ENCODE data around the gene POU2AF2. TPM values are rescaled to one million over a fixed set of nuclear protein-coding genes. Genes with fewer than 3 reads are reported as not detected.

POU2AF2 gene
- total and polyA plus RNA-seq, 2 donors from 2014 or later: not detected

- Histone ChIP-seq H3K36me3 (ENCODE audit: control insufficient read depth in 2 of 3, insufficient read depth in 3 of 3, low read length in 3 of 3) (no peaks in the 10 kb centered on the region), H3K9me3 (ENCODE audit: control insufficient read depth in 2 of 3, insufficient read depth in 1 of 3, low read length in 3 of 3) (no peaks in the 10 kb centered on the region), H3K4me3 (ENCODE audit: low read length in 3 of 3) (no peak overlapping the region), H3K27ac (ENCODE audit: low read depth in 2 of 2, low read length in 2 of 2) (no peak overlapping the region), H3K9ac (ENCODE audit: low read length in 3 of 3) (no peak overlapping the region), H3K4me1 (ENCODE audit: control insufficient read depth in 2 of 3, insufficient read depth in 2 of 3, low read depth in 1 of 3, low read length in 3 of 3) (no peaks in the 10 kb centered on the region), H3K27me3 (ENCODE audit: control insufficient read depth, insufficient read depth, low read length) (no peaks in the 10 kb centered on the region)
- no peak for FAIRE-seq
- no peak for TF ChIP-seq CTCF (IDR thresholded peaks at IDR 0.05; ENCODE audit: borderline replicate concordance, extremely low read depth, insufficient read depth)
- intact Hi-C loops (cut with DNase I): no loop called here
- DNase-seq: no peak
These were observed 35.8 kb upstream of the POU2AF2 start for GRCh38 chr11:111209543-111210355.

GRCh38 chr11:111213256-111213655, 32.3 kb upstream of the POU2AF2 start:
- Histone ChIP-seq H3K9me3 (ENCODE audit: control insufficient read depth in 2 of 3, insufficient read depth in 1 of 3, low read length in 3 of 3) (no peaks in the 10 kb centered on the region), H3K4me3 (ENCODE audit: low read length in 3 of 3) (no peak overlapping the region), H3K27me3 (ENCODE audit: control insufficient read depth, insufficient read depth, low read length) (no peaks in the 10 kb centered on the region), H3K36me3 (ENCODE audit: control insufficient read depth in 2 of 3, insufficient read depth in 3 of 3, low read length in 3 of 3) (no peaks in the 10 kb centered on the region), H3K4me1 (ENCODE audit: control insufficient read depth in 2 of 3, insufficient read depth in 2 of 3, low read depth in 1 of 3, low read length in 3 of 3) (no peaks in the 10 kb centered on the region), H3K27ac (ENCODE audit: low read depth in 2 of 2, low read length in 2 of 2) (no peak overlapping the region), H3K9ac (ENCODE audit: low read length in 3 of 3) (no peak overlapping the region)
- FAIRE-seq: no peak
- no peak for DNase-seq
- TF ChIP-seq CTCF (IDR thresholded peaks at IDR 0.05; ENCODE audit: borderline replicate concordance, extremely low read depth, insufficient read depth): no peak
- intact Hi-C loops (cut with DNase I): no loop called here

GRCh38 chr11:111220721-111221120, 24.8 kb upstream of the POU2AF2 start:
- H3K9ac ChIP-seq (ENCODE audit: low read length in 3 of 3): no peak overlapping the region
- intact Hi-C loops (cut with DNase I): loop anchor here (10.0 kb wide), 1 partner anchor 756 kb away; no protein-coding TSS in a partner anchor
- FAIRE-seq (no peak), DNase-seq (no peak)
- H3K27ac ChIP-seq (ENCODE audit: low read depth in 2 of 2, low read length in 2 of 2): no peak overlapping the region
- H3K36me3 ChIP-seq (ENCODE audit: control insufficient read depth in 2 of 3, insufficient read depth in 3 of 3, low read length in 3 of 3): no peaks in the 10 kb centered on the region
- TF ChIP-seq CTCF (IDR thresholded peaks at IDR 0.05; ENCODE audit: borderline replicate concordance, extremely low read depth, insufficient read depth): no peak
- no peaks in the 10 kb centered on the region for H3K27me3 ChIP-seq (ENCODE audit: control insufficient read depth, insufficient read depth, low read length)
- no peaks in the 10 kb centered on the region for H3K9me3 ChIP-seq (ENCODE audit: control insufficient read depth in 2 of 3, insufficient read depth in 1 of 3, low read length in 3 of 3)
- H3K4me1 ChIP-seq (ENCODE audit: control insufficient read depth in 2 of 3, insufficient read depth in 2 of 3, low read depth in 1 of 3, low read length in 3 of 3): no peaks in the 10 kb centered on the region
- H3K4me3 ChIP-seq (ENCODE audit: low read length in 3 of 3): no peak overlapping the region
